ENCODE measurements around the gene ICE1. TPM values are rescaled to one million over a fixed set of nuclear protein-coding genes. Genes with fewer than 3 reads are reported as not detected.

The ICE1 gene
- total RNA-seq, 2 donors from 2014 or later: 31.8 to 41.3 TPM

DNA sequence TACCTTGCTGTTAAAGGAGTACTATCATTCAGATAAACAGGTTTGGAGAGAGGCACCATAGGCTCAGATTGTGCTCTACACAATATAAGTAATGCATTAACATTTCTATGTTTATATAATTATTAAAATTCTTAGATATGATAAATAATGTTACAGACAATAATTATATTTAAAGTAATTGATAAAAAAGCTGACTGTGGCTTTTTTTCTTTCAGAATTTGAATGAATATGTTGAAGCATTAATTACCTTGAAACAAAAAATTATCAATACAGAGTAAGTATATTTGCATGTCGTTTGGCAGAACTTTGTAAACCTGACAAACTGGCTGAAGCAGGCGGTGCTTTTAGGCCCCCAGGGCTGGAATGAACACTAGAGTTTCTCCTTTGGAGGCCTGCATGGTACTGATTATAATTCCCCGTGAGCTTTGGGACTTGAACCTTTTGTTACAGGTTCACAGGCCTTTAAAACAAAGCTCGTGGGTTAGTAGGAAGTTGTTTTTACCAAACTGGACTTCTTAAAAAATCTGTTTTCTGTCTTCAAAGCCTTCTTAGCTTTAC, 13.8 kb downstream of the ICE1 start:
- H3K27ac Mint-ChIP-seq: no peak overlapping the region
- no peaks in the 10 kb centered on the region for H3K27me3 Mint-ChIP-seq
- DNase-seq (ENCODE audit: low spot score): no peak
- H3K36me3 Mint-ChIP-seq: peaks cover 10% of the 10 kb centered on the region
- H3K4me3 Mint-ChIP-seq: no peak overlapping the region
- no peaks in the 10 kb centered on the region for H3K9me3 Mint-ChIP-seq
- no peak for ATAC-seq
- H3K4me1 Mint-ChIP-seq (ENCODE audit: low read depth in 2 of 2): peaks cover 20 to 22% of the 10 kb centered on the region in 2 donors

- Mint-ChIP-seq H3K36me3 (peaks cover 14% of the 10 kb centered on the region), H3K27ac (peak overlapping the region in 1 of 2 donors; percentile 11), H3K4me3 (no peak overlapping the region), H3K9me3 (no peaks in the 10 kb centered on the region), H3K4me1 (ENCODE audit: low read depth in 2 of 2) (peaks cover 9 to 12% of the 10 kb centered on the region in 2 donors), H3K27me3 (no peaks in the 10 kb centered on the region)
- ATAC-seq: no peak
- DNase-seq (ENCODE audit: low spot score): no peak
These were observed 15.0 kb downstream of the ICE1 start for GRCh38 chr5:5437227-5438172.

DNA sequence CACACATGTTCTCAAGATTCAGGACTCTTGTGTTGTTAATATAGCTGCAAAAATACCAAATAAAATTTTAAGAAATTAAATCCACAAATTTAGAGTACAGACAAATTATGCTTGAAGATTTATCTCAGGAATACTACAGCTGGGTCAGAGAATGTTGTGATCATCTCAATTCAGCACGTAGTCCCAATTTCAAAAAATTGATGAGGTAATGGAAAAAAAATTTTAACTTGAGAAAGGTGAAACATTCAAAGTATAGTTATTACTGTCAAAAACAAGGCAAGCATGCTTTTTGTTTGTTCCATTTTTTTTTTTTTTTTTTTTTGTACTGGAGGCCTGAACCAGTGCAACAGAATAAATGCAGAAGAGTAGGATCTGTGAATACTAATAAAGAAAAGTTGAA, 29.4 kb downstream of the ICE1 start:
- Mint-ChIP-seq H3K4me1 (ENCODE audit: low read depth in 2 of 2) (no peaks in the 10 kb centered on the region), H3K36me3 (peaks cover 25% of the 10 kb centered on the region)

GRCh38 chr5:5453131-5453530, 30.7 kb downstream of the ICE1 start:
- ATAC-seq (no peak), DNase-seq (ENCODE audit: low spot score) (no peak)
- Mint-ChIP-seq H3K4me3 (no peak overlapping the region), H3K36me3 (peaks cover 34% of the 10 kb centered on the region), H3K9me3 (no peaks in the 10 kb centered on the region), H3K4me1 (ENCODE audit: low read depth in 2 of 2) (peaks cover 0 to 4% of the 10 kb centered on the region in 2 donors), H3K27ac (no peak overlapping the region), H3K27me3 (no peaks in the 10 kb centered on the region)

More for the DNA sequence above, 29.4 kb downstream of the ICE1 start:
- H3K27ac Mint-ChIP-seq: no peak overlapping the region
- H3K27me3 Mint-ChIP-seq: no peaks in the 10 kb centered on the region
- no peak for ATAC-seq
- no peak overlapping the region for H3K4me3 Mint-ChIP-seq
- H3K9me3 Mint-ChIP-seq: no peaks in the 10 kb centered on the region
- DNase-seq (ENCODE audit: low spot score): no peak

DNA sequence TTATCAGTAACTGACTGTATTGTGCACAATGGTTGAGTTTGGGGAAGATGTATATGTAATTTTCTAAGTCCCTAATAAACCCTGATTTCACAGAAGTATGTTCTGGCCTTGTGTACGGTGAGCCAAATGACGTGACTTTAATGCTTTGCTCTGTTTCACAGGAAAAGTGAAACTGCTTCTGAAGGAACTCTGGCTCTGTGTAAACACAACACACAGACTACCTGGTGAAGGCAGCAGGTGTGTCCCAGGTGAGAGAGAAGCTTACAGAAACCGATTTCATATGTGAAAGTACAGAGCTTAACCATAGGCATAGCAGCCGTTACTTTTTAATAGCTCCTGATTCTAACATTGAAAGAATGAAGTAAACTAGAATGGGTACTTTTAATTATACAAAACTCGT, 31.9 kb downstream of the ICE1 start:
- Mint-ChIP-seq H3K36me3 (peaks cover 40% of the 10 kb centered on the region), H3K4me1 (ENCODE audit: low read depth in 2 of 2) (peaks cover 0 to 12% of the 10 kb centered on the region in 2 donors), H3K9me3 (no peaks in the 10 kb centered on the region), H3K4me3 (no peak overlapping the region), H3K27ac (no peak overlapping the region), H3K27me3 (no peaks in the 10 kb centered on the region)
- no peak for DNase-seq (ENCODE audit: low spot score)
- no peak for ATAC-seq

DNA sequence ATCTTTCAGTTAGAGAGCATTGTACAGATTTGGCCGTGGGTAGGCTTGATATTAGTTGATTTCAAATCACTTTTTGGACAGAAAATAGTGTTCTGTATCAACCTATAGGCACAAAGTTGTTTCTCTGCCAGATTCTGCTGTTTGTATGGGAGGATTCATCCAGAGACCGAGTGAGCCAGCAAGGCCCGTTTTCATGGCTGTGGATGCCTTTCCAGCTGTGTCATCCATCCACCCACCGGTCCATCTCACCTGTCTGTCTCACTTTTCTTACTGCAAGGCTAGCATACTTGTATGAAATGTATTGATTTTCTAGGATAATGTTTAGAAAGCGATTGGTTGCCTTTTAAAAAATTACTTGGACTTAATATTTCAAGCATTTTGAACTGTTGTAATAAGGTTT, 34.4 kb downstream of the ICE1 start:
- Mint-ChIP-seq H3K27ac (no peak overlapping the region), H3K4me1 (ENCODE audit: low read depth in 2 of 2) (peaks cover 0 to 17% of the 10 kb centered on the region in 2 donors), H3K36me3 (peaks cover 55% of the 10 kb centered on the region), H3K9me3 (no peaks in the 10 kb centered on the region), H3K4me3 (no peak overlapping the region), H3K27me3 (no peaks in the 10 kb centered on the region)
- DNase-seq (ENCODE audit: low spot score) (no peak), ATAC-seq (no peak)

DNA sequence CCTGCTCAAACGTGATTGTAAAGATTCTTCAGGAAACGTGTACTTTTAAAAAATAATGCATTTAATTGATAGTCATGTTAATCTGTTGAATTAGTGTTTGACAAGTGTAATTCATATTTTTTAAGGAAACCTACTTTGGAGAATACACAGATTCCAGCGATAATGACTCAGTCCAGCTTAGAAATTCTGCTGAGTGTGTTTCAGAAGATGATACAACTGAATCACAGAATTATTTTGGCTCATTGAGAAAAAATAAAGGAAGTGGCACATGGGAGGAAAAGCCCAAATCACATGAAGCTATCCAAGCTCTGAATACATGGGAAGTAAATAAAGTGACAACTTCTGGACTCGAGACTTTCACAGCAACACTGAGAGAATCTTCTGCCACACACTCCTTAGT, 37.8 kb downstream of the ICE1 start:
- H3K4me3 Mint-ChIP-seq: no peak overlapping the region
- no peaks in the 10 kb centered on the region for H3K27me3 Mint-ChIP-seq
- ATAC-seq: no peak
- peaks cover 65% of the 10 kb centered on the region for H3K36me3 Mint-ChIP-seq
- H3K9me3 Mint-ChIP-seq: no peaks in the 10 kb centered on the region
- no peak for DNase-seq (ENCODE audit: low spot score)
- H3K4me1 Mint-ChIP-seq (ENCODE audit: low read depth in 2 of 2): peaks cover 5 to 21% of the 10 kb centered on the region in 2 donors
- H3K27ac Mint-ChIP-seq: no peak overlapping the region

GRCh38 chr5:5461012-5461411, 38.5 kb downstream of the ICE1 start:
- ATAC-seq (no peak), DNase-seq (ENCODE audit: low spot score) (no peak)
- H3K36me3 Mint-ChIP-seq: peaks cover 62% of the 10 kb centered on the region
- no peaks in the 10 kb centered on the region for H3K27me3 Mint-ChIP-seq
- no peak overlapping the region for H3K4me3 Mint-ChIP-seq
- H3K4me1 Mint-ChIP-seq (ENCODE audit: low read depth in 2 of 2): peaks cover 5 to 21% of the 10 kb centered on the region in 2 donors
- H3K27ac Mint-ChIP-seq: peak overlapping the region in 1 of 2 donors; percentile 27
- no peaks in the 10 kb centered on the region for H3K9me3 Mint-ChIP-seq

GRCh38 chr5:5464036-5464715, 41.7 kb downstream of the ICE1 start:
- no peak for ATAC-seq
- peaks cover 54% of the 10 kb centered on the region for H3K36me3 Mint-ChIP-seq
- no peaks in the 10 kb centered on the region for H3K9me3 Mint-ChIP-seq
- H3K4me3 Mint-ChIP-seq: peak overlapping the region; percentile 7
- H3K27me3 Mint-ChIP-seq: no peaks in the 10 kb centered on the region
- no peak overlapping the region for H3K27ac Mint-ChIP-seq
- no peak for DNase-seq (ENCODE audit: low spot score)
- H3K4me1 Mint-ChIP-seq (ENCODE audit: low read depth in 2 of 2): peaks cover 5 to 11% of the 10 kb centered on the region in 2 donors

- no peak overlapping the region for H3K4me3 Mint-ChIP-seq
- peaks cover 6 to 10% of the 10 kb centered on the region in 2 donors for H3K4me1 Mint-ChIP-seq (ENCODE audit: low read depth in 2 of 2)
- H3K27ac Mint-ChIP-seq: no peak overlapping the region
- DNase-seq (ENCODE audit: low spot score) (no peak), ATAC-seq (no peak)
- no peaks in the 10 kb centered on the region for H3K27me3 Mint-ChIP-seq
- H3K9me3 Mint-ChIP-seq: no peaks in the 10 kb centered on the region
- peaks cover 42% of the 10 kb centered on the region for H3K36me3 Mint-ChIP-seq
These were observed 43.8 kb downstream of the ICE1 start for GRCh38 chr5:5466227-5466626.

DNA sequence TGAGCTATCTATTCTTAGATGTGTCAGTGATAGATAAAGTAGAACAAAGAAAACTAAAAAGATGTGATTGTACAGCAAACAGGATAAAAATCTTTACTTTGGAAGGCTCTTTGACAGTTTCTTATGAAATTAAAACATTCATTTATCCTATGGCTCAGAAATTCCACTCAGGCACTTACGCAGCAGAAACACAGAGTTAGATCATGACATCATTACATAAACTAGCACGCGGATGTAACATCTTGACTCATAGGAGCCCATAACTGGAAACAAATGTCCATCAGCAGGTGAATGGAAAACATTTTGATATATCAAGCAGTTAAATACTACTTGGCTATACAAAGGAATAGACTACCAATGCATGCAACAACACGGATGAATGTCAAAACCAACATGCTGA, 45.3 kb downstream of the ICE1 start:
- DNase-seq (ENCODE audit: low spot score) (no peak), ATAC-seq (no peak)
- Mint-ChIP-seq H3K27me3 (no peaks in the 10 kb centered on the region), H3K36me3 (peaks cover 30% of the 10 kb centered on the region), H3K4me1 (ENCODE audit: low read depth in 2 of 2) (peaks cover 0 to 10% of the 10 kb centered on the region in 2 donors), H3K4me3 (no peak overlapping the region), H3K27ac (no peak overlapping the region), H3K9me3 (no peaks in the 10 kb centered on the region)

DNA sequence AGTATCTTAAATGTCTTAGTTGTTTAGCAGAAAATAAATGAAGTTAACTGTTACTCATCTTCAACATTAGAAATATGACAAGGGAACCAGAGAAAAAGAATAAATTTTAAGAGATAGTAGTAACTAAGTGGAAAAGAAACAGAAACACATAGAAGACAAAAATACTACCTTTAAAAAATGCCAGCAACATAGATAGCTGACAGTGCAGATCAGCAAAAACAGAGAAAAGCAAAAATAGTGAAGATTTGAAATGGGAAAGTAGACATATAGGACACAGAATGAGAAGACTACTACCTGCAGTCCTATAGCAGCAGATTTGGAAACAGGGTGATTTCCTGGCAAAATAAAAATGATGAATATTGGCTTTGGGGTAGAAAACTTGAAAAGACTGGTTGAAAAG, 48.5 kb downstream of the ICE1 start:
- Mint-ChIP-seq H3K36me3 (peaks cover 21% of the 10 kb centered on the region), H3K27ac (no peak overlapping the region), H3K4me1 (ENCODE audit: low read depth in 2 of 2) (peaks cover 0 to 5% of the 10 kb centered on the region in 2 donors), H3K4me3 (no peak overlapping the region), H3K9me3 (no peaks in the 10 kb centered on the region), H3K27me3 (no peaks in the 10 kb centered on the region)
- DNase-seq (ENCODE audit: low spot score) (no peak), ATAC-seq (no peak)

- no peaks in the 10 kb centered on the region for H3K27me3 Mint-ChIP-seq
- DNase-seq (ENCODE audit: low spot score) (no peak), ATAC-seq (no peak)
- H3K36me3 Mint-ChIP-seq: peaks cover 19% of the 10 kb centered on the region
- H3K4me3 Mint-ChIP-seq: no peak overlapping the region
- no peak overlapping the region for H3K27ac Mint-ChIP-seq
- H3K9me3 Mint-ChIP-seq: no peaks in the 10 kb centered on the region
- H3K4me1 Mint-ChIP-seq (ENCODE audit: low read depth in 2 of 2): peaks cover 0 to 5% of the 10 kb centered on the region in 2 donors
These were observed 50.7 kb downstream of the ICE1 start for GRCh38 chr5:5473226-5473625.

GRCh38 chr5:5474961-5475360, 52.5 kb downstream of the ICE1 start:
- H3K4me3 Mint-ChIP-seq: no peak overlapping the region
- DNase-seq (ENCODE audit: low spot score): no peak
- no peaks in the 10 kb centered on the region for H3K9me3 Mint-ChIP-seq
- peaks cover 4 to 5% of the 10 kb centered on the region in 2 donors for H3K4me1 Mint-ChIP-seq (ENCODE audit: low read depth in 2 of 2)
- H3K27me3 Mint-ChIP-seq: no peaks in the 10 kb centered on the region
- no peak overlapping the region for H3K27ac Mint-ChIP-seq
- H3K36me3 Mint-ChIP-seq: peaks cover 21% of the 10 kb centered on the region
- ATAC-seq: no peak
